Rectal smooth muscle tissue (tissue), 1 donor: ENCODE results near the gene PSMB2.

Source experiments
- H3K27ac ChIP-seq: one replicate; pipeline ENCODE4 v1.7.0; 2013; ENCODE audit warnings: low read depth, low read length, inconsistent platforms
- H3K27me3 ChIP-seq: one replicate; pipeline ENCODE4 v1.7.0; 2013; ENCODE audit warnings: low read length; ENCODE audit not compliant: control insufficient read depth, insufficient read depth
- H3K36me3 ChIP-seq: one replicate; pipeline ENCODE4 v1.7.0; 2013; ENCODE audit warnings: low read length; ENCODE audit not compliant: control insufficient read depth, insufficient read depth
- H3K4me1 ChIP-seq: one replicate; pipeline ENCODE4 v1.7.0; 2013; ENCODE audit warnings: low read length; ENCODE audit not compliant: control insufficient read depth, insufficient read depth
- H3K4me3 ChIP-seq: one replicate; pipeline ENCODE4 v1.7.0; 2013; ENCODE audit warnings: low read length
- H3K9ac ChIP-seq: one replicate; pipeline ENCODE4 v1.7.0; 2013; ENCODE audit warnings: low read length

The PSMB2 gene

DNA sequence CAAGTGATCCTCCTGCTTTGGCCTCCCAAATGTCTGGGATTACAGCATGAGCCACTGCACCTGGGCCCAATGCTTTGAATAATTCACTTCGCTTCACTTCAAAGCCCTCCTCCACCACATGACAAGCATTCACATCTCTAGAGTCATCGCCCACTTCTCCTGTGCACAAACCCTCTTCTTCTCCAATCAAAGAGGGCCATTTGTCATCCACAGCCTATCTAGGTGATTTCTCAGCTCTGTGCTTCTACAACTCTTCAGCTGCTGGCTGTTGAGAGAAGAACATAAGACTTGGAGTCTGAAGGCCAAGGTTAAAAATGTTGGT, 20.1 kb upstream of the PSMB2 start:
- no peak overlapping the region for H3K27ac ChIP-seq
- H3K4me3 ChIP-seq: no peak overlapping the region
- no peak overlapping the region for H3K9ac ChIP-seq
- H3K4me1 ChIP-seq: no peaks in the 10 kb centered on the region
- H3K36me3 ChIP-seq: no peaks in the 10 kb centered on the region
- H3K27me3 ChIP-seq: no peaks in the 10 kb centered on the region

DNA sequence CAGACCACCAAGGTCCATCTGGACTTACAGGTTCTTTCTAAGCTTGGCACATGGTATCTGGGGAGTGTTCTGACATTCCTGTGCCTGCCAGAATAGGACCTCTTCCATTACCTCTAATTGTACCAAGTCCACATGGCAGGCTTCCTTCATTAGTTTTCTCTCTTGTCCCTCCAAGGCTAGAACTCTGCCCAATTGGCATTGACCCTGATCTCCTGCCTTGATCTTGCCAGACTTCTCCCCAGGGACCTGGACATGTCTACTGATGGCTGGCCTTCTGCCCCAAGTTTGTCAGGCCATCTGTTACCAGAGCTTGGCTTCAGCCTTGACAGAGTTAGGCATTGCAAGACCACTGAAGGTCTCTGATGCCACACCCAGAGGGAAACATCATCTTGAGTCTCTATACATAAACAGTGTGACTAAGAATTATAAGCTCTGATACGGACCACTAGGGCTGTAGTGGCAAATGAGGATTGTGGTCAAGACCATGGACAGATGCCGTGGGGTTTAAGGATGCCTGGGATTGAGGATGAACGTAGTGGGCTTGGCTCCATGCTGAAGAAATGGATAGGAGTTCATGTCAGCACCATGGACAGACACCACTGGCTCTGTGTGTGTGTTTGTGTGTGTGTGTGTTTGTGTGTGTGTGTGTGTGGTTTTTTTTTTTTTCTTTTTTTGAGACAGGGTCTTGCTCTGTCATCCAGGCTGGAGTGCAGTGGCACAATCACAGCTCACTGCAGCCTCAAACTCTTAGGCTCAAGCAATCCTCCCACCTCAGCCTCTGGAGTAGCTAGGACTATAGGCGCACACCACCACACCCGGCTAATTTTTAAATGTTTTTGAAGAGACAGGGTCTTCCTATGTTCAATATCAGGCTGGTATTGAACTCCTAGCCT, 19.5 kb upstream of the PSMB2 start:
- H3K36me3 ChIP-seq: no peaks in the 10 kb centered on the region
- H3K27me3 ChIP-seq: no peaks in the 10 kb centered on the region
- no peak overlapping the region for H3K4me3 ChIP-seq
- H3K4me1 ChIP-seq: no peaks in the 10 kb centered on the region
- H3K9ac ChIP-seq: no peak overlapping the region
- H3K27ac ChIP-seq: no peak overlapping the region

DNA sequence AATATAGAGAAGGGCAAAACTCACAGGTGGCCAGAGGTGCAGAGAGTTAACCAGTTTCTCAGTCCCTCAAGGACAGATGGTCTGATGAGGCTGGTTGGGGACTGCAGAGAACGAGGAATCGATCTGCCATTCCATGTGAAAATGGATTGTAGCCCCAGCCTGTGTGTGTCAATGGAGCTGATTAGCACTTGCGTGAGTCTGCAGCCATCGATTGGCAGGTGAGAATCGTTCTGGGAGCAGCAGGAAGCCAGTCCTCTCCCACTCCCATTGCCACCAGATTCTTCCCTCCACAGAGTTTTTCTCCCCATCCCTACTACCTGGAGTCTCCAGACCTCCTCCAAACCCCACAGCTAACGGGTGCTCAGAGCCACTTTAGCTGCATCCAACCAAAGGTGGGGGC, 18.3 kb upstream of the PSMB2 start:
- Histone ChIP-seq H3K4me3 (no peak overlapping the region), H3K4me1 (no peaks in the 10 kb centered on the region), H3K36me3 (no peaks in the 10 kb centered on the region), H3K27me3 (no peaks in the 10 kb centered on the region), H3K9ac (no peak overlapping the region), H3K27ac (no peak overlapping the region)

DNA sequence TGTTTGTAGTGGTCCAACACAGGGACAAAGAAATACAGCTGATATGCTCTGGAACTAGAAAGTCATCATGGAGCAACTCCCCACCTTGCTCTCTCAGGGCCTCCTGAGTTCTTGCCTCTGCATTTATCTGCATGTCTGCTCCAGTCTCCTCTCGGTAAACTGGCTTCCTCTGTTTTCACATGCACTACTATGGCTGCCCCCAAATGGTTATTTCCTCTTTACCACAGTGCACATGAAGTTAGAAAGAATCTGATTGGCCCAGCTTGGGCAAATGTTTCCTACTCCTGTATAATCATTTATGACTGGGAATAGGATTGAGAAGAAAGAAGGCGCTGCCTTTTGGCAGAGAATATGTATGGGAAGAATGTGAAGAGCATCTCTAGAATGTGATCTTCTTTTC, 16.5 kb upstream of the PSMB2 start:
- no peaks in the 10 kb centered on the region for H3K27me3 ChIP-seq

DNA sequence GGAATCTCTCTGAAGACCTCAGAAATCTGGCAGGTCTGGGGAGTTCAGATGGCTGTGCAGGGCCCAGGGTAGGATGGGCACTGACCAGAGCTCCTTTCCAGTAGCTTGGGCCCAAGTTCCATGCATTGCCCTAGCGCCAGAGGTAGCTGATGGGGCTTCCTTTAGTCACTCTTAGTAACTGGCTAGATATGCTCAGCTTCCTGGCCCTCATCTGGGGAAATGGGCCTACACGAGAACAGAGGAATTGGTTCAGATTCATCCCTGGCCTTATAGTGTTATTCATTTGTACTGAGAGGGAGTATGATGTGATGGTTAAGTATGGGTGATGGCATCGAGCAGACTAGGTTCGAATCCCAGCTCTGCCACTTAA, 15.5 kb upstream of the PSMB2 start:
- no peaks in the 10 kb centered on the region for H3K36me3 ChIP-seq
- no peak overlapping the region for H3K9ac ChIP-seq
- no peaks in the 10 kb centered on the region for H3K27me3 ChIP-seq
- H3K4me1 ChIP-seq: no peaks in the 10 kb centered on the region
- no peak overlapping the region for H3K4me3 ChIP-seq
- H3K27ac ChIP-seq: no peak overlapping the region

More for the DNA sequence above, 16.5 kb upstream of the PSMB2 start:
- no peak overlapping the region for H3K9ac ChIP-seq
- H3K36me3 ChIP-seq: no peaks in the 10 kb centered on the region
- no peak overlapping the region for H3K4me3 ChIP-seq
- H3K4me1 ChIP-seq: no peaks in the 10 kb centered on the region
- H3K27ac ChIP-seq: no peak overlapping the region

DNA sequence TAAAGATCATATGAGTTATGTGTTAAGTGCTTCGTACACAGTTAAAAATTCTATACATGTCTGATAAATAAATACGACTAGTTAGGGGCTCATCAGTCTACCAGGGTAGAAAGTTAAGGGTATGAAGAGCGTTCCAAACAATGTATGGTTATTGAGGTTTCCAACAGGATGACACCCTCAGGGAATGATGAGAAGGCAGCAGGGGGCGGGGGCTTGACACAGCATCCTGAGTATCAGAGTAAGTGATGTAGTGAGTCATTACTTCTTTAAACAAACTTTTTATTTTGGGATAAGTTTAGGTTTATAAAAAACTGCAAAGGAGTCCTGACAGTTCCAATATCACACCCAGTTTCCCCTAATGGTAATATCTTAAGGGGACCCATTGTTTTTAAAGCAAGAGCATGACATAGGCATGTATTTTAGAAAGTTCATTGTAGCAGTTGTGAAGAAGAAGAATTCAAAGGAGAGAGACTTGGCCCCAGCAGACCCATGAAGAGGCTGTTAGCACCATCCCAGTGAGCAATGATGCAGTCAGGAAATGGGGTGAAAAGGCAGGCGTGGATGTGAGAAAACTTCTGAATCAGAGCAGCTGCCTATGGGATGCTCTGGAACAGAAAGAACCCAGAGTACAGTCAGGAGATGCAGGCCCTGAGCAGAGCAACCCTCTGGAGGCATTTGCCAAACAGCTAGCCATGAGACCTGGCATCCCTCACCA, 15.0 kb upstream of the PSMB2 start:
- no peaks in the 10 kb centered on the region for H3K27me3 ChIP-seq
- no peak overlapping the region for H3K9ac ChIP-seq
- no peaks in the 10 kb centered on the region for H3K4me1 ChIP-seq
- no peaks in the 10 kb centered on the region for H3K36me3 ChIP-seq
- no peak overlapping the region for H3K27ac ChIP-seq
- H3K4me3 ChIP-seq: no peak overlapping the region

DNA sequence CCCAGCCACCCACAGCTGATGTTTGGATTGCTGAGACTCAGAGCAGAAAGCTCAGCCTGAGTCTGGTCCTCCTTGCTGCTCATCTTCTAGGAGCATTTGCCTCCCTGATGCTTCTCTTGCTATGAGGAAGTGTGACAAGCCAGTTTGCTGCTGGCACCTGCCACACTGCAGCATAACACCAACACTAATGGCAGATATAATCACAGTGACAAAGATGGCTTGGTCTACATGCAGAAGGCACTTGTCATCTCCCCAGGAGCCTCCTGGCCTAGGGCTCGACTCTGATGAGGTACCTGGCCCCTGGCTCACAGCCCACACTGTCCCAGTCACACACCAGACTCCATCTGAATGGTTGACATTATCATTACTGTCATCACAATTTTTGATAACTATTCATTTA, 13.9 kb upstream of the PSMB2 start:
- H3K9ac ChIP-seq: no peak overlapping the region
- H3K27ac ChIP-seq: no peak overlapping the region
- H3K27me3 ChIP-seq: no peaks in the 10 kb centered on the region
- no peaks in the 10 kb centered on the region for H3K36me3 ChIP-seq
- H3K4me3 ChIP-seq: no peak overlapping the region
- no peaks in the 10 kb centered on the region for H3K4me1 ChIP-seq

DNA sequence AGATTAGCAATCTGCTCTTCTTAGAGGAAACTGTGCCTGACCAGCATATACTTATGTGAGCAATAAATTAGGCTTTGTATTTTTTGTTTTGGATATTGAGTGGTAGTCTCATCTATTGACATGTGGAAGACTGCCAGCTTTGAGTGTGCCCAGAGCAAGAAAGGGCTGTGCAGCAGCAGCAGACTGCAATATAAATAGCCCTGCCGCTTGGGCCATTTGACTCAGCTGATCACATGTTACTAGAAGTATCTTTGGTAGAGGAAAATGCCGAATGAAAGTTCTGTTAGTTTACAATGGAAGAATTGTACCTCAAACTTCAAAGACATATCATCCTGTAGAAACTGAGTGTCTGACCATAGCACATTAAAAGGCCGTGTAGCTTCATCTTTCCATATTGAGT, 9.1 kb upstream of the PSMB2 start:
- Histone ChIP-seq H3K27ac (no peak overlapping the region), H3K9ac (no peak overlapping the region), H3K36me3 (no peaks in the 10 kb centered on the region), H3K4me3 (no peak overlapping the region), H3K4me1 (no peaks in the 10 kb centered on the region), H3K27me3 (no peaks in the 10 kb centered on the region)

DNA sequence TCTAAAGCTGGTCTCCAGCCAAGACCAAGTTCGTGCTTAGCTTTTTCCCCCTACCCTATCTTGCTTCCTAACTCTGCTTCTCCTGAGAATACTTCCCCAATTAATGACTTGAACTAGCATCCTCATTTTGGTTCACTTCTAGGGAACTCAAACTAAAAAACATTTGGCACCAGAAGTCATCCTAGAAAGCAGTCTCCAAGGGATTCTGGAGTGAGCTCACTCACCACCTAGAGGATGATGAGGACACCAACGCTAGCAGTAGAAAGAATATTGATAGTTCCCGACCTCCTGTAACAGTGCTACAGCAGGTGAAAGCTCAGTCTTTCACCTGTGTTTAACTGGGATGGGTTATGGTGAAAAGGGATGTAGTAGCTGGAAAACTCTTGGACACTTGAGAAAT, 4.7 kb upstream of the PSMB2 start:
- H3K27ac ChIP-seq: no peak overlapping the region
- no peaks in the 10 kb centered on the region for H3K27me3 ChIP-seq
- no peaks in the 10 kb centered on the region for H3K4me1 ChIP-seq
- no peak overlapping the region for H3K9ac ChIP-seq
- H3K36me3 ChIP-seq: no peaks in the 10 kb centered on the region
- H3K4me3 ChIP-seq: no peak overlapping the region

DNA sequence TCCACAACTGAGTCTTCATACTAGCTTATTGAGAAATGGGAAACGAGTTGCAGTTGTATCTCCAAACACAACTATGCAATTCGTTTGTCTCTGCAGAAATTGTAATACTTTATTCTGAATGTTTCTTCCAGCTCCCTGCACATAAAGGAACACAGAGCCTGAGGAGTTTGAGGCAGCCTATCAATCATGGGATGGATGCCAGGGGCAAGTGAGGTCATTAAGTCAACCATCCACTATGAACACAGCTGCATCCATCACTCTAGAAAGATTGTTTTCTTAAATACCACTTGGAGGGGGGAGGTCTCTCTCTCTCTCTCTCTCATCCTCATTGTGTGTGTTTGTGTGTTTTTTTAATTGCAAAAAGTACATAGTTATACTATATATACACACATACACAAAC, 2.9 kb upstream of the PSMB2 start:
- H3K36me3 ChIP-seq: no peaks in the 10 kb centered on the region
- peaks cover 6% of the 10 kb centered on the region for H3K4me1 ChIP-seq
- no peak overlapping the region for H3K9ac ChIP-seq
- H3K4me3 ChIP-seq: no peak overlapping the region
- no peak overlapping the region for H3K27ac ChIP-seq
- H3K27me3 ChIP-seq: no peaks in the 10 kb centered on the region

DNA sequence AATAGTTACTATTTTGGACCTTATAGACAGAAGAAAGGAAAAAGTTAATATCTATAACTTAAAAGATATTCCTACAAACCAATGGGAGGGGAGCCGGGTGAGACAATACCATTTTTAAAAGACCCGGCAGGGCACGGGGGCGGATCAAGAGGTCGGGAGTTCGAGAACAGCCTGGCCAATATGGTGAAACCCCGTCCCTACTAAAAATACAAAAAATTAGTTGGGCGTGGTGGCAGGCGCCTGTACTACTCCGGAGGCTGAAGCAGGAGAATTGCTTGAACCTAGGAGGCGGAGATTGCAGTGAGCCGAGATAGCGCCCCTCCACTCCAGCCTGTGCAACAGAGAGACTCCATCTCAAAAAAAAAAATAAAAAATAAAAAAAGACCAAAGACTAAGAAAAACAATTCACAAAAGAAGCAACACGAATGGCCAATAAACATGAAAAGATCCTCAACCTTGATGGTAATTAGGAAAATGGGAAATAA, 1.2 kb upstream of the PSMB2 start:
- Histone ChIP-seq H3K27me3 (no peaks in the 10 kb centered on the region), H3K4me3 (peak overlapping the region; percentile 99), H3K36me3 (no peaks in the 10 kb centered on the region), H3K27ac (no peak overlapping the region), H3K4me1 (peaks cover 8% of the 10 kb centered on the region), H3K9ac (no peak overlapping the region)

DNA sequence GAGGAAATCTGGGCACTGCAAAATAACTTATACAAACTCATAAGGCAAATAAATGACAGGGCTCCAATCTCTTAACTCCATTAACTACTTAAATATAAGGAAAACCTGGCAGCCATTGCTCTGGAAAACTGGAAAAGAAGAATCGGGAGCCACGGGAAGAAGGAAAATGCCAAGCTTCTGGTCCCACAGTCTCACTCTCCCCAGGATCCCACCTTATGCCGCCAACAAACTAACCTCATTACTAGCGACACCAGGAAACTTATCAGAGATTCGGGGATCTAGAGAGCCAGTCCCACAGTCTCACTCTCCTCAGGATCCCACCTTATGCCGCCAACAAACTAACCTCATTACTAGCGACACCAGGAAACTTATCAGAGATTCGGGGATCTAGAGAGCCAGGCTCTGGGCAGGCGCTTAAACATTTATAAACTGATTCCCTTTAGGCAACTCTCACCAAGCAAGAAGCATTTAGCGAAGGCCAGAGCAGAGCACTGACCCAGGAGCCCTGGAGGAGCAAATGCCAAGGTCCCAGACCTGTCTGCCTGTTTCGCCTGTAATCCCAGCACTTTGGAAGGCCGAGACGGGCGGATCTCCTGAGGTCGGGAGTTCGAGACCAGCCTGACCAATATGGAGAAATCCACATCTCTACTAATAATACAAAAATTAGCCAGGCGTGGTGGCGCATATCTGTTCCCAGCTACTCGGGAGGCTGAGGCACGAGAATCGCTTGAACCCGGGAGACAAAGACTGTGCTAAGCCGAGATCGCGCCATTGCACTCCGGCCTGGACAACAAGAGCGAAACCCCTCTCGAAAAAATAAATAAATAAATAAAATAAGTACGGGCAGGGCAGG, 720 bp downstream of the PSMB2 start:
- H3K27me3 ChIP-seq: no peaks in the 10 kb centered on the region

More for the DNA sequence above, 720 bp downstream of the PSMB2 start:
- peak overlapping the region; percentile 92 for H3K9ac ChIP-seq
- H3K27ac ChIP-seq: peak overlapping the region; percentile 83
- peaks cover 9% of the 10 kb centered on the region for H3K4me1 ChIP-seq
- H3K4me3 ChIP-seq: peak overlapping the region; percentile 99
- no peaks in the 10 kb centered on the region for H3K36me3 ChIP-seq
